T-helper 1 cell treated with Interleukin-12 subunit alpha and Interleukin-12 subunit beta and Interleukin-4 antibody, amounts not matched to agents 30 μg/mL and 1 μg/mL, for 36 hours (primary cell): ENCODE measurements around the gene KRTAP5-2.
"Not testable (repeated sequence)": the region's sequence is repeated elsewhere in the genome, so short reads cannot be mapped to it uniquely, and the experiment has no call there.

Experiments
- H3K27ac Mint-ChIP-seq: one replicate; pipeline ENCODE4 v1.8.0; 2021; ENCODE audit warnings: mild to moderate bottlenecking, mixed read lengths
- H3K27me3 Mint-ChIP-seq: one replicate; pipeline ENCODE4 v1.8.0; 2021; ENCODE audit warnings: low read depth, mixed read lengths
- H3K36me3 Mint-ChIP-seq: one replicate; pipeline ENCODE4 v1.8.0; 2021; ENCODE audit warnings: low read depth, mixed read lengths
- H3K4me1 Mint-ChIP-seq: one replicate; pipeline ENCODE4 v1.8.0; 2021; ENCODE audit warnings: low read depth, mixed read lengths
- H3K4me3 Mint-ChIP-seq: one replicate; pipeline ENCODE4 v1.8.0; 2021; ENCODE audit warnings: mild to moderate bottlenecking, moderate library complexity, mixed read lengths
- H3K9me3 Mint-ChIP-seq: one replicate; pipeline ENCODE4 v1.8.0; 2021; ENCODE audit warnings: mixed read lengths

The KRTAP5-2 gene

GRCh38 chr11:1633864-1634263, 35.8 kb upstream of the KRTAP5-2 start:
- no peaks in the 10 kb centered on the region for H3K36me3 Mint-ChIP-seq
- peaks cover 2% of the 10 kb centered on the region for H3K4me1 Mint-ChIP-seq
- peaks cover 15% of the 10 kb centered on the region for H3K27me3 Mint-ChIP-seq
- H3K4me3 Mint-ChIP-seq, result no peak overlapping the region
- H3K27ac Mint-ChIP-seq, result no peak overlapping the region
- H3K9me3 Mint-ChIP-seq, result no peaks in the 10 kb centered on the region

DNA sequence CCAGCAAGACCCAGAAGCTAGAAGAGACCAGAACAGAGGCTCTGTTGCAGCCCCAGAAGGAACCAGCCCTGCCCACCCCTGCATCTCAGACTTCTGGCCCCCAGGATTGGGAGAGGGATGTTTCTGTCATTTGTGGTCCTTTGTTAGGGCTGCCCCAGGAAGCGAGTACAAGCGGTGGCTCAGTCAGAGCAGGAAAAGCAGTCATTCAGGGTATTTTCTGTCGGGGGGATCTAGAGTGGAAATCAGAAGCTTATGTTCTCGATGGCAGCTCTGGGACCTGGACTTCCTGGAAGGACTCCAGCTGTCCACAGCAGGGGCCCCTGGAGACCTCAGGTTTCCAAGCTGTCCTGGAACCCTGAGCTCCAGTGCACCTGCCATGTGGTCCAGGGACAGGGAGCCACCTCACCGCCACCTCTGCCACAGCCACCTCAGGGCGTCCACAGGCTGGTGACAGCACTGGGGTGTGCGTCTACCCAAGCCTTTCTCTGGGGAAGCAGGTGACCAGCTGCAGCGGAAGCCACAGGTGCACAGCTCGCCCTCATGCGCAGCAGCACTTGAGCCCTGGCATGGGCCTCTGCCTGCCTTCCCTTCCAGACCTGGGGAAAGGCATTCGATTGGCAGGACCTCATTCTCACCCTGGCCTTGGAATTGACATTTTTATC, 34.1 kb upstream of the KRTAP5-2 start:
- Mint-ChIP-seq H3K4me1 (peaks cover 2% of the 10 kb centered on the region), H3K36me3 (no peaks in the 10 kb centered on the region), H3K27me3 (peaks cover 16% of the 10 kb centered on the region), H3K4me3 (no peak overlapping the region), H3K27ac (no peak overlapping the region), H3K9me3 (no peaks in the 10 kb centered on the region)

DNA sequence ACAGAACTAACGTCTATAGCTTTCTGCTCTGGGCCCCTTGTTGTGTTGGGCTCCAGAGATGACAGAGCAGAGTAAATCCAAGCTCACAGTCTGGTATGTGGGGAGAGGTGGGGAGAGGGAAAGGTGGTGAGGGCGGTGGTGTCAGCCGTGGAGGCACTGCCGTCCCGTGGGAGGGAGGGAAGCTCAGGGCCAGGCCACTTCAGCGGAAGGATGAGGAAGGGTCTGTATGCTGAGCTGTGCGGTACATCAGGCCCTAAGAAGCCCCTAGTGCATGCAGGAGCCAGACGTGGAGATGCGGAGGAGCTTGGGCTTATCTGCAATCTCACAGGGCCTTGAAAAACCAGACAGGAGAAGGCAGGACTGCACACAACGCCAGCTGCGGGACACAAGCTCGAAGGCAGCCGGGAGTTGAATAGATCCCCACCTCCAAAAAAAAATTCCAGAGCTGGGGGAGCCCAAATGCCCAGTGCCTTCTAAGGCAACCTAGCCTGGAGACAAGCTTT, 33.0 kb upstream of the KRTAP5-2 start:
- peaks cover 16% of the 10 kb centered on the region for H3K27me3 Mint-ChIP-seq
- H3K4me1 Mint-ChIP-seq, result peaks cover 2% of the 10 kb centered on the region
- H3K4me3 Mint-ChIP-seq, result no peak overlapping the region
- no peaks in the 10 kb centered on the region for H3K36me3 Mint-ChIP-seq
- H3K9me3 Mint-ChIP-seq, result no peaks in the 10 kb centered on the region
- H3K27ac Mint-ChIP-seq, result no peak overlapping the region

DNA sequence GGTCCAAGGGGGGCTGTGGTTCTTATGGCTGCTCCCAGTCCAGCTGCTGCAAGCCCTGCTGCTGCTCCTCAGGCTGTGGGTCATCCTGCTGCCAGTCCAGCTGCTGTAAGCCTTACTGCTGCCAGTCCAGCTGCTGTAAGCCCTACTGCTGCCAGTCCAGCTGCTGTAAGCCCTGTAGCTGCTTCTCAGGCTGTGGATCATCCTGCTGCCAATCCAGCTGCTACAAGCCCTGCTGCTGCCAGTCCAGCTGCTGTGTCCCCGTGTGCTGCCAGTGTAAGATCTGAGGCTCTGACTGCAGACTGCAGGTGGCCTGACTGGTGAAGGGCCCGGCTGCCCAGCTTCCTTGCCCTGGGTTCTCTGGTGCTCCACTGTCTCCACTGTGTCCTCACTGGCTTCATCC, 32.2 kb upstream of the KRTAP5-2 start:
- Mint-ChIP-seq H3K36me3 (no peaks in the 10 kb centered on the region), H3K27ac (no peak overlapping the region), H3K9me3 (no peaks in the 10 kb centered on the region), H3K4me1 (peaks cover 2% of the 10 kb centered on the region), H3K27me3 (peaks cover 16% of the 10 kb centered on the region), H3K4me3 (no peak overlapping the region)

- H3K27me3 Mint-ChIP-seq, result peaks cover 16% of the 10 kb centered on the region
- no peaks in the 10 kb centered on the region for H3K36me3 Mint-ChIP-seq
- no peaks in the 10 kb centered on the region for H3K9me3 Mint-ChIP-seq
- H3K27ac Mint-ChIP-seq, result no peak within 1 kb of the TSS
- H3K4me1 Mint-ChIP-seq, result peaks cover 2% of the 10 kb centered on the region
- H3K4me3 Mint-ChIP-seq, result no peak within 1 kb of the TSS
These were observed 31.5 kb upstream of the KRTAP5-2 start, which contains the start of gene KRTAP5-5 for GRCh38 chr11:1629326-1630185. Gene KRTAP5-5, plus strand, starts transcription at chr11:1629775. Its CDS starts 66 bp downstream, at chr11:1629841.

DNA sequence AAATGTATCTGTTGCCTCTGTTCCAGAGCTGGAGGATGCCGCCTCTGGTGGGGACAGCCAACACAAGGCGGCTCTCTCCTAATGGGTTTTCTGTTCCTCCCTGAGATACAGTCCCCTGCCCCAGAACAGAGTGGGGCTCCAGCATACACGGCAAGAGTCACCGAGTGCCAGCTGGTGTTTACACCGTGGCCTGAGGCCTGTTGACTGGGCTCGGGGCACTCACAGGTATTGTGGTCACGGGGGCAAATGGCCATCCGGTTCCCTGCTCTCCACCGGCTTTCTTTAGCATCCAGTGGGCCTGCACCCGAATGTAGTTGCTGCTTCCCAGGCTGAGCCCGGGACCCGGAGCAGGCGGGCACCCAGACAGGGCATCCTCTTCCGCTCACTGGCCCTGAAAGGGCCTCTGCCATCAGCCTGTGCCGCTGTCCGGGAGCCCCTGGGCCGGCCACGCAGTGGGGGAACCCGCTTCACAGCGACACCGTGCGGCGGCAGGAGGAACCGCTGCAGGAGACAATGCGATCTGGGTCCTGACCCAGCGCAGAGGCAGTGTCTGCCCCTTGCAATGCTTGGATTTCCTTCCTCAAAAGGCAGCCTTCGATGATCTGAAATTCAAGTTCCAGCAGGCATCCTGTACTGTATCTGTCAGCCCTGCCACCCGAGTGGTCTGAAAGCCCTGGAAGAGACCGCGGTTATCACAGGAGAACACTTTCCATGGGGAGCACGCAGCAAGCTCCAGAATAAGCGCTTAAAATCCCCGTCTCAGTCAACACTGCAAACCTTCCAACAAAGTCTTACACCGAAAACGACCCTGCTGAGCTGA, 30.6 kb upstream of the KRTAP5-2 start:
- H3K27me3 Mint-ChIP-seq, result peaks cover 16% of the 10 kb centered on the region
- H3K4me1 Mint-ChIP-seq, result peaks cover 2% of the 10 kb centered on the region
- H3K9me3 Mint-ChIP-seq, result no peaks in the 10 kb centered on the region
- H3K36me3 Mint-ChIP-seq, result no peaks in the 10 kb centered on the region
- H3K4me3 Mint-ChIP-seq, result no peak overlapping the region
- H3K27ac Mint-ChIP-seq, result no peak overlapping the region

DNA sequence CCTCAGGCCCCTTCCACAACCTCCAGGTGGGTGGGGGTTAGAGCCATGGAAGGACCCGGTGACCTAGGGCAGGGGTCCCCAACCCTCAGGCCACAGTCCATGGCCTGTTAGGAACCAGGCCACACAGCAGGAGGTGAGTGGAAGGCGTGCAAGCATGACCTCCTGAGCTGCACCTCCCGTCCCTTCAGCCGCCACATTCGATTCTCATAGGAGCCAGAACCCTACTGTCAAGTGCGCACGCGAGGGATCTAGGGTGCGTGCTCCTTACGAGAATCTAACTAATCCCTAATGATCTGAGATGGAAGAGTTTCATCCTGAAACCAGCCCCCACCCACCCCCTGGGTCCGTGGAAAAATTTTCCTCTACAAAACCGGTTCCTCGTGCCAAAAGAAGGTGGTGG, 27.4 kb upstream of the KRTAP5-2 start:
- Mint-ChIP-seq H3K4me1 (no peaks in the 10 kb centered on the region), H3K36me3 (no peaks in the 10 kb centered on the region), H3K4me3 (no peak overlapping the region), H3K27me3 (peaks cover 7% of the 10 kb centered on the region), H3K9me3 (no peaks in the 10 kb centered on the region), H3K27ac (no peak overlapping the region)

DNA sequence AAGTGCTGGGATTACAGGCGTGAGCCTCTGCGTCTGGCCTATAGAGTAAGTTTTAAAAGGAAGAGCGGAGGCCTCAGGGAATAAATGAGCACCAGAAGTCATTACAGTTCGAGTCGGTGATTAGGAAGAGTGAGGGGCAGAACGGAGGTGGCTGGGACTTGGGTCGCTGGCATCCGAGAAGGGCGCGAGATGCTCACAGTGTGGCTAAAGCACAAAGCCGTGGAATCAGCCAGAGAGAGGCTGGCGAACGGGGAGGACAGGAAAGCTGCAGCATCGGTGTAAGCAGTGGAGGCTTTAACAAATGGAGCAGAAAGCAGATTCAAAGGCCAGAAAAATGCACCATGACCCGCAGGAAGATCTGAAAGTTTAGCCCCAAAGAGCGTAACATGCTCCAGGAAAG, 26.5 kb upstream of the KRTAP5-2 start:
- Mint-ChIP-seq H3K27me3 (peaks cover 6% of the 10 kb centered on the region), H3K4me3 (no peak overlapping the region), H3K36me3 (no peaks in the 10 kb centered on the region), H3K4me1 (no peaks in the 10 kb centered on the region), H3K9me3 (no peaks in the 10 kb centered on the region), H3K27ac (no peak overlapping the region)

DNA sequence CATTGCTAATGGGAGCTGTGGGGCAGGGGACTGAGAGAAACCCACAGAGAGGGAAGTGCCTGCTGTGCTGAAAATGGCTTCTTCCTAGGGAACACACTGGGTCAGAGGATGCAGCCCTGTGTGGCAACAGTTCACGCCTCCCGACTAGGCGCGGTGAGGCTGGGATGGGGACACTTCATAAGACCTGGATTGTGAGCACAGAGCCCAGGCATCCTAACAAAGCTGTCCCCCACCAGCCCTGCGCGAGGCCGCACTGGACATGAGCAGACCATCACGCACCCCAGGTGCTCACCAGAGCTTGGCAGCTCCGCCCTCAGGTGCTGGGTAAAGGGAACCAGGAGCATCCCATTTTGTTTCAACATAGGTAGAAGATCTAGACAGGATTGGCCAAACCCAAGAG, 25.6 kb upstream of the KRTAP5-2 start:
- no peaks in the 10 kb centered on the region for H3K9me3 Mint-ChIP-seq
- peaks cover 1% of the 10 kb centered on the region for H3K4me1 Mint-ChIP-seq
- no peaks in the 10 kb centered on the region for H3K27me3 Mint-ChIP-seq
- no peaks in the 10 kb centered on the region for H3K36me3 Mint-ChIP-seq
- no peak overlapping the region for H3K27ac Mint-ChIP-seq
- H3K4me3 Mint-ChIP-seq, result no peak overlapping the region

DNA sequence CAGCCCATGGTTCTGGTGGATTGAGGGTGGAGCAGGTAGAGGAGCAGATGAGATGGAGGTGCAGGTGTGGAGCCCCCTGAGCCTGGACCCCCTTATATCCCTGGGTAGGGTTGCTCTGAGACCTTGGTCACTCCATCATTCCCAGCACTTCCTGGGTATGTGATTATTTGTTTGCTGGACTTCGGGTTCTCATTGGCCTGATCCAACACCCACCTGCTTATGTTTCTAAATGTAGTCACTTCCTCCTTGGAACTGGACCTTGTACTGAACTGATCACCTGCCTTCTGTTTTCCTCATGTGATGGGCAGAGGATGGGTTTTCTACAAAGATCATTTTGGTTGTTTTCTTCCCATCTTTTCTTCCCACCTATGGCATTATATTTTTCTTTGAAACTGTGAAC, 24.0 kb upstream of the KRTAP5-2 start, which contains the start of gene KRTAP5-4:
KRTAP5-4 (minus strand) TSS at position 53 of the 400 bp plus-strand sequence; CDS start at position 8, 45 bp downstream.
- Mint-ChIP-seq H3K27me3 (no peaks in the 10 kb centered on the region), H3K9me3 (no peaks in the 10 kb centered on the region), H3K36me3 (no peaks in the 10 kb centered on the region), H3K4me1 (peaks cover 1% of the 10 kb centered on the region), H3K27ac (no peak within 1 kb of the TSS), H3K4me3 (no peak within 1 kb of the TSS)

DNA sequence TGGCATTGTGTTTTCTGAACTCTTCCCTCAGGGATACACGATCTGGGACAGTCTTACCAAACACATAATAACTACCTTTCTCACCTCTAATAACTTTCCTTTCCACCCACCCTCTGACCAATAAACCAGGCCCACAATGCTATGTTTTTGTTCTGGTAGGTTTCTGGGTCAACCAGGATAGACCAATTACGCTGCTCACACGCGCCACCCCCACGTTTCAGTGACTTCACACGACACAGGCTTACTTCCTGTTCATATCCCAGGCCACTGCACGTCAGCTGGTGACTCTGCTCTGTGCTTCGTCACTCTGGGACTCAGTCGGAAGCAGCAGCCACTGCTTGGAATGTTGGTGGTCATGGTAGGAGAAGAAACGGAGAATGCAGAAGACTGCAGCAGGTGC, 21.4 kb upstream of the KRTAP5-2 start:
- Mint-ChIP-seq H3K4me3 (no peak overlapping the region), H3K9me3 (no peaks in the 10 kb centered on the region), H3K27ac (no peak overlapping the region)

GRCh38 chr11:1618231-1618630, 20.1 kb upstream of the KRTAP5-2 start:
- Mint-ChIP-seq H3K4me1 (peaks cover 1% of the 10 kb centered on the region), H3K27me3 (peaks cover 4% of the 10 kb centered on the region), H3K27ac (no peak overlapping the region), H3K4me3 (no peak overlapping the region), H3K9me3 (no peaks in the 10 kb centered on the region), H3K36me3 (no peaks in the 10 kb centered on the region)

More for the DNA sequence above, 21.4 kb upstream of the KRTAP5-2 start:
- Mint-ChIP-seq H3K27me3 (peaks cover 4% of the 10 kb centered on the region), H3K36me3 (no peaks in the 10 kb centered on the region), H3K4me1 (peaks cover 1% of the 10 kb centered on the region)

- no peak within 1 kb of the TSS for H3K27ac Mint-ChIP-seq
- H3K4me1 Mint-ChIP-seq, result no peaks in the 10 kb centered on the region
- no peaks in the 10 kb centered on the region for H3K36me3 Mint-ChIP-seq
- peaks cover 10% of the 10 kb centered on the region for H3K27me3 Mint-ChIP-seq
- H3K9me3 Mint-ChIP-seq, result no peaks in the 10 kb centered on the region
- H3K4me3 Mint-ChIP-seq, result no peak within 1 kb of the TSS
These were observed 10.3 kb upstream of the KRTAP5-2 start, which contains the start of gene KRTAP5-3 for GRCh38 chr11:1608363-1608762. Gene KRTAP5-3, minus strand, starts transcription at chr11:1608463. Its CDS starts 78 bp downstream, at chr11:1608385.

DNA sequence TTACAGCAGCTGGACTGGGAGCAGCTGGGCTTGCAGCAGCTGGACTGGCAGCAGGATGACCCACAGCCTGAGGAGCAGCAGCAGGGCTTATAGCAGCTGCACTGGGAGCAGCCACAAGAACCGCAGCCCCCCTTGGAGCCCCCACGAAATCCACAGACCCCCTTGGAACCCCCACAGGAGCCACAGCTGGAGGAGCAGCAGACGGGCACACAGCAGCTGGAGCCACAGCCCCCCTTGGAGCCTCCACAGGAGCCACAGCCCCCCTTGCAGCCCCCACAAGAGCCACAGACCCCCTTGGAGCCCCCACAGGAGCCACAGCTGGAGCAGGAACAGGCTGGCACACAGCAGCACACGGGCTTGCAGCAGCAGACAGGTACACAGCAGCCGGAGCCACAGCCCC, 9.8 kb upstream of the KRTAP5-2 start:
- peaks cover 14% of the 10 kb centered on the region for H3K27me3 Mint-ChIP-seq
- H3K4me3 Mint-ChIP-seq, H3K27ac Mint-ChIP-seq, H3K36me3 Mint-ChIP-seq, H3K4me1 Mint-ChIP-seq, H3K9me3 Mint-ChIP-seq: not testable (repeated sequence)
